ENCODE data around the gene RRP1.

Gene RRP1

GRCh38 chr21:43743947-43744346 is 45.4 kb upstream of the RRP1 start:
- WGBS (ENCODE audit: extremely low coverage, insufficient coverage, insufficient read length) = no CpG with 5 or more reads among the region's 8 CpGs

GRCh38 chr21:43744725-43745124 is 44.7 kb upstream of the RRP1 start:
- no peak overlapping the region for H2AK5ac ChIP-seq (ENCODE audit: low read length)

More at GRCh38 chr21:43743947-43744346, 45.4 kb upstream of the RRP1 start:
- H3K18ac ChIP-seq (ENCODE audit: low read length) = no peak overlapping the region
- peaks cover 45 to 48% of the 10 kb centered on the region in 2 experiments for H3K36me3 ChIP-seq (ENCODE audit: control insufficient read depth in 1 of 2, insufficient read depth in 2 of 2, low read length in 2 of 2)
- no peak overlapping the region for H4K8ac ChIP-seq (ENCODE audit: low read depth, low read length)
- no peak overlapping the region for H3K27ac ChIP-seq (ENCODE audit: low read depth, low read length)
- no peaks in the 10 kb centered on the region for H3K4me1 ChIP-seq (ENCODE audit: control insufficient read depth in 1 of 2, insufficient read depth in 2 of 2, low read length in 2 of 2)
- H3K14ac ChIP-seq (ENCODE audit: low read length) = no peak overlapping the region
- H3K4me3 ChIP-seq (ENCODE audit: low read depth, low read length) = no peak overlapping the region
- H2AFZ ChIP-seq (ENCODE audit: insufficient read depth, low read length, poor library complexity) = no peak overlapping the region
- no peak overlapping the region for H3K23ac ChIP-seq (ENCODE audit: low read length)
- no peaks in the 10 kb centered on the region for H3K27me3 ChIP-seq (ENCODE audit: insufficient read depth, low read length)
- no peak overlapping the region for H4K12ac ChIP-seq (ENCODE audit: low read depth, low read length)
- H3K79me2 ChIP-seq (ENCODE audit: control insufficient read depth, insufficient read depth, low read length, poor library complexity) = no peaks in the 10 kb centered on the region
- H4K91ac ChIP-seq (ENCODE audit: low read depth, low read length) = no peak overlapping the region
- no peak overlapping the region for H2AK5ac ChIP-seq (ENCODE audit: low read length)
- H2BK5ac ChIP-seq (ENCODE audit: low read depth, low read length, poor library complexity) = no peak overlapping the region
- no peak overlapping the region for H3K4ac ChIP-seq (ENCODE audit: low read depth, low read length)
- H3K79me1 ChIP-seq (ENCODE audit: low read length) = no peaks in the 10 kb centered on the region
- no peak overlapping the region for H3K9ac ChIP-seq (ENCODE audit: low read length)
- no peak overlapping the region for H2BK12ac ChIP-seq (ENCODE audit: low read length)
- no peaks in the 10 kb centered on the region for H3K9me3 ChIP-seq (ENCODE audit: insufficient read depth, low read depth, low read length)
- no peak overlapping the region for H3K4me2 ChIP-seq (ENCODE audit: low read length)
- no peak overlapping the region for H2BK120ac ChIP-seq (ENCODE audit: insufficient read depth, low read length, poor library complexity)
- DNase-seq = no peak

GRCh38 chr21:43745772-43746517 is 43.4 kb upstream of the RRP1 start:
- no peak overlapping the region for H4K8ac ChIP-seq (ENCODE audit: low read depth, low read length)
- WGBS (ENCODE audit: extremely low coverage, insufficient coverage, insufficient read length) = no CpG with 5 or more reads among the region's 16 CpGs
- no peak for DNase-seq

More at GRCh38 chr21:43744725-43745124, 44.7 kb upstream of the RRP1 start:
- no peak overlapping the region for H3K14ac ChIP-seq (ENCODE audit: low read length)
- H3K36me3 ChIP-seq (ENCODE audit: control insufficient read depth in 1 of 2, insufficient read depth in 2 of 2, low read length in 2 of 2) = peaks cover 50 to 54% of the 10 kb centered on the region in 2 experiments
- H2AFZ ChIP-seq (ENCODE audit: insufficient read depth, low read length, poor library complexity) = no peak overlapping the region
- DNase-seq = no peak
- H3K4ac ChIP-seq (ENCODE audit: low read depth, low read length) = no peak overlapping the region
- no peaks in the 10 kb centered on the region for H3K79me2 ChIP-seq (ENCODE audit: control insufficient read depth, insufficient read depth, low read length, poor library complexity)
- no peak overlapping the region for H4K8ac ChIP-seq (ENCODE audit: low read depth, low read length)
- H3K18ac ChIP-seq (ENCODE audit: low read length) = no peak overlapping the region
- WGBS (ENCODE audit: extremely low coverage, insufficient coverage, insufficient read length) = no CpG with 5 or more reads among the region's 18 CpGs
- H3K23ac ChIP-seq (ENCODE audit: low read length) = no peak overlapping the region
- no peaks in the 10 kb centered on the region for H3K4me1 ChIP-seq (ENCODE audit: control insufficient read depth in 1 of 2, insufficient read depth in 2 of 2, low read length in 2 of 2)
- H4K12ac ChIP-seq (ENCODE audit: low read depth, low read length) = no peak overlapping the region
- H3K27ac ChIP-seq (ENCODE audit: low read depth, low read length) = no peak overlapping the region
- H3K9ac ChIP-seq (ENCODE audit: low read length) = no peak overlapping the region
- H4K91ac ChIP-seq (ENCODE audit: low read depth, low read length) = no peak overlapping the region
- no peak overlapping the region for H2BK12ac ChIP-seq (ENCODE audit: low read length)
- no peaks in the 10 kb centered on the region for H3K79me1 ChIP-seq (ENCODE audit: low read length)
- H3K4me3 ChIP-seq (ENCODE audit: low read depth, low read length) = no peak overlapping the region
- no peak overlapping the region for H2BK5ac ChIP-seq (ENCODE audit: low read depth, low read length, poor library complexity)
- no peak overlapping the region for H3K4me2 ChIP-seq (ENCODE audit: low read length)
- no peak overlapping the region for H2BK120ac ChIP-seq (ENCODE audit: insufficient read depth, low read length, poor library complexity)
- H3K9me3 ChIP-seq (ENCODE audit: insufficient read depth, low read depth, low read length) = no peaks in the 10 kb centered on the region
- no peaks in the 10 kb centered on the region for H3K27me3 ChIP-seq (ENCODE audit: insufficient read depth, low read length)

GRCh38 chr21:43748622-43749021 is 40.8 kb upstream of the RRP1 start:
- peaks cover 6% of the 10 kb centered on the region for H3K9me3 ChIP-seq (ENCODE audit: insufficient read depth, low read depth, low read length)
- no peak overlapping the region for H3K27ac ChIP-seq (ENCODE audit: low read depth, low read length)
- H3K4me1 ChIP-seq (ENCODE audit: control insufficient read depth in 1 of 2, insufficient read depth in 2 of 2, low read length in 2 of 2) = no peaks in the 10 kb centered on the region
- no peak overlapping the region for H4K8ac ChIP-seq (ENCODE audit: low read depth, low read length)
- H3K14ac ChIP-seq (ENCODE audit: low read length) = no peak overlapping the region
- no peaks in the 10 kb centered on the region for H3K79me2 ChIP-seq (ENCODE audit: control insufficient read depth, insufficient read depth, low read length, poor library complexity)
- no peak overlapping the region for H4K91ac ChIP-seq (ENCODE audit: low read depth, low read length)
- H3K36me3 ChIP-seq (ENCODE audit: control insufficient read depth in 1 of 2, insufficient read depth in 2 of 2, low read length in 2 of 2) = peaks cover 77 to 80% of the 10 kb centered on the region in 2 experiments
- no peak overlapping the region for H3K4me3 ChIP-seq (ENCODE audit: low read depth, low read length)
- H3K18ac ChIP-seq (ENCODE audit: low read length) = no peak overlapping the region
- H2AK5ac ChIP-seq (ENCODE audit: low read length) = no peak overlapping the region
- no peak overlapping the region for H3K9ac ChIP-seq (ENCODE audit: low read length)
- H2BK120ac ChIP-seq (ENCODE audit: insufficient read depth, low read length, poor library complexity) = no peak overlapping the region
- H3K79me1 ChIP-seq (ENCODE audit: low read length) = no peaks in the 10 kb centered on the region
- DNase-seq = no peak
- WGBS (ENCODE audit: extremely low coverage, insufficient coverage, insufficient read length) = no CpG with 5 or more reads among the region's 17 CpGs
- no peak overlapping the region for H2AFZ ChIP-seq (ENCODE audit: insufficient read depth, low read length, poor library complexity)
- H4K12ac ChIP-seq (ENCODE audit: low read depth, low read length) = no peak overlapping the region
- H3K23ac ChIP-seq (ENCODE audit: low read length) = no peak overlapping the region
- H3K4ac ChIP-seq (ENCODE audit: low read depth, low read length) = no peak overlapping the region
- no peaks in the 10 kb centered on the region for H3K27me3 ChIP-seq (ENCODE audit: insufficient read depth, low read length)
- no peak overlapping the region for H2BK12ac ChIP-seq (ENCODE audit: low read length)
- no peak overlapping the region for H3K4me2 ChIP-seq (ENCODE audit: low read length)
- no peak overlapping the region for H2BK5ac ChIP-seq (ENCODE audit: low read depth, low read length, poor library complexity)

More at GRCh38 chr21:43745772-43746517, 43.4 kb upstream of the RRP1 start:
- no peak overlapping the region for H3K4me2 ChIP-seq (ENCODE audit: low read length)
- H4K12ac ChIP-seq (ENCODE audit: low read depth, low read length) = no peak overlapping the region
- no peaks in the 10 kb centered on the region for H3K27me3 ChIP-seq (ENCODE audit: insufficient read depth, low read length)
- peaks cover 62% of the 10 kb centered on the region in 2 experiments for H3K36me3 ChIP-seq (ENCODE audit: control insufficient read depth in 1 of 2, insufficient read depth in 2 of 2, low read length in 2 of 2)
- H3K79me1 ChIP-seq (ENCODE audit: low read length) = no peaks in the 10 kb centered on the region
- no peak overlapping the region for H3K27ac ChIP-seq (ENCODE audit: low read depth, low read length)
- H4K91ac ChIP-seq (ENCODE audit: low read depth, low read length) = no peak overlapping the region
- H3K9me3 ChIP-seq (ENCODE audit: insufficient read depth, low read depth, low read length) = peaks cover 4% of the 10 kb centered on the region
- H2BK120ac ChIP-seq (ENCODE audit: insufficient read depth, low read length, poor library complexity) = no peak overlapping the region
- no peaks in the 10 kb centered on the region for H3K79me2 ChIP-seq (ENCODE audit: control insufficient read depth, insufficient read depth, low read length, poor library complexity)
- H2BK5ac ChIP-seq (ENCODE audit: low read depth, low read length, poor library complexity) = no peak overlapping the region
- H2AFZ ChIP-seq (ENCODE audit: insufficient read depth, low read length, poor library complexity) = no peak overlapping the region
- no peak overlapping the region for H3K9ac ChIP-seq (ENCODE audit: low read length)
- no peak overlapping the region for H2AK5ac ChIP-seq (ENCODE audit: low read length)
- no peak overlapping the region for H3K14ac ChIP-seq (ENCODE audit: low read length)
- no peak overlapping the region for H3K4me3 ChIP-seq (ENCODE audit: low read depth, low read length)
- no peak overlapping the region for H3K4ac ChIP-seq (ENCODE audit: low read depth, low read length)
- H3K4me1 ChIP-seq (ENCODE audit: control insufficient read depth in 1 of 2, insufficient read depth in 2 of 2, low read length in 2 of 2) = no peaks in the 10 kb centered on the region
- no peak overlapping the region for H2BK12ac ChIP-seq (ENCODE audit: low read length)
- no peak overlapping the region for H3K23ac ChIP-seq (ENCODE audit: low read length)
- H3K18ac ChIP-seq (ENCODE audit: low read length) = no peak overlapping the region
